ENCODE results near the gene MYLK.
"Not testable (repeated sequence)": the region's sequence is repeated elsewhere in the genome, so short reads cannot be mapped to it uniquely, and the experiment has no call there.

Gene MYLK

GRCh38 chr3:123705488-123706285, 178.4 kb downstream of the MYLK start:
- no peak for DNase-seq (ENCODE audit: low spot score)
- FAIRE-seq, result peak; percentile 40

- peak; percentile 55 for FAIRE-seq
- DNase-seq (ENCODE audit: low spot score), result not testable (repeated sequence)
These were observed 180.5 kb downstream of the MYLK start for GRCh38 chr3:123703663-123704062.

DNA sequence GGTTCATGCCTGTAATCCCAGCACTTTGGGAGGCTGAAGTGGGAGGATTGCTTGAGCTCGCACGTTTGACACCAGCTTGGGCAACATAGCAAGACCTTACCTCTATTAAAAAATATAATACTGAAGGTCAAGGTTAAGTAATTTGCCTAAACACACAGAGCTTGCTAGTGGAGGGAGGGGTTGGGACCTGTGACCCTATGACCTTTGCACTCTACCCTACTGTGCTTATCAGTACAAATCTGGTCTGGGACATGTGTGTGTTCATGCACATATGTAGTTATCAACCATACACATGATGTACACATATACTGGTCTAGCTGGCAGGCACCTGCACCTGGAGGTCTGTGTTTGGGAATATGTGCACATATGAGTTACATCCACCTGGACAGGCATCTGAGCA, 181.4 kb downstream of the MYLK start:
- DNase-seq (ENCODE audit: low spot score), result no peak

DNA sequence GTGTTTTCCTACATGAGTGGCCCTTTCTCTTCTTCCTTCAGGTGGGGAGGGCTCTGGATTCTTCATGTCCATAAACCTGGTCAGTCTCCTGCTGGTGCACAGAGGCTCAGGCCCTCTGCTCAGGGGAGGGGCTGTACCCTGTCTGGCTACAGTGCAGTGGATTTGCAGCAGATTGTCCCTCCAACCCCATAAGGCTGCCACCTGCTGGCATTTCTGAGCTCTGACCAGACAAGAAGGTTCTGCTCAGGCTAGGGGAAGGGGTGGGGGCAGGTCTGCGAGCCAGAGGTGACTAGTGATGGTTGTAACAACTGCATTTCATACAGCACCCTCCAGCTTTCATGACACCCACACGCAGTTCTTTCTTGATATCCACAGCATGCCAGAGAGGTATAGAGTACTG, 182.1 kb downstream of the MYLK start:
- FAIRE-seq (peak; percentile 74), DNase-seq (ENCODE audit: low spot score) (peak; percentile 61)

More for the DNA sequence above, 181.4 kb downstream of the MYLK start:
- FAIRE-seq, result peak; percentile 69

GRCh38 chr3:123700791-123701722, 183.1 kb downstream of the MYLK start:
- no peak for FAIRE-seq

DNA sequence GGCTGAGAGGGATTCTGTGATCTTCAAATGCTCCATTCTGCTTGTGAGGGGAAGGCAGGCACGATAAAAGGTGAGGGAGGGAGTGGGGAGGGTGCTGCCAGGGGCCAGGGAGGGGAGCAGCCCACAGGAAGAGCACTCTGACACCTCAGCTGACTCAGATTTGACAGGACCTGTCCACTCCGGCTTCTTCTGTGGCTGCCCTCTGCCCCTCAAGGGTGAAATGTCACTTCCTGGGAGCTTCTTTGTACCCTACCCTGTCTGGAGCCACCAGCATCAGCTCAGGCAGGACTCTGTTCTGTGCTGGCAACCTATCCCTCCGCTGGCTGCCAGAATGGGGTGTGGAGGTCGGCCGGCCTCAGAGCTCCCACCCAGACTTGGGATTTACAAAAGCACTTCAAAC, 185.3 kb downstream of the MYLK start:
- no peak for FAIRE-seq
- no peak for DNase-seq (ENCODE audit: low spot score)

More at GRCh38 chr3:123700791-123701722, 183.1 kb downstream of the MYLK start:
- DNase-seq (ENCODE audit: low spot score), result no peak

GRCh38 chr3:123696808-123697207, 187.3 kb downstream of the MYLK start:
- FAIRE-seq (no peak), DNase-seq (ENCODE audit: low spot score) (no peak)

- DNase-seq (ENCODE audit: low spot score) (no peak), FAIRE-seq (peak; percentile 56)
These were observed 188.1 kb downstream of the MYLK start for GRCh38 chr3:123695731-123696640.

DNA sequence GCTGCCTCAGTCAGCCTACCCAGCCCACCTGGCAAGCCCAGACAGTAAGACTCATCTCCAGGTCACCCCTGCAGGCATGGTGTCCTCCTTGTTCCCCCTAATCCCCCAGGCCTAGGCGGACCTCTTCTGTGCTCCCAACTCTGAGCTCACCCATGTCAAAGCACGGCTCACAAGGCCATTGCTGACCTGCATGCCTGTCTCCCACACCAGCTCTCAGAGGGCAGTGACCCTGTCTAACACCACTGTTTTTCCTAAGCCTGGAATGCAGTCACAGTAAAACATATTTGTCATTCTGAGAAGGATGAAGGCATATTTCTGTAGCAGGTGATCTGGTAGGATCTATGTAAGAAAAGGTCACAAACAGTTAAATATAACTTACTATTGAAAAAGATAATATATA, 189.0 kb downstream of the MYLK start:
- FAIRE-seq (peak; percentile 82), DNase-seq (ENCODE audit: low spot score) (no peak)

- no peak for DNase-seq (ENCODE audit: low spot score)
- no peak for FAIRE-seq
These were observed 189.6 kb downstream of the MYLK start for GRCh38 chr3:123694366-123695087.

GRCh38 chr3:123693584-123694190, 190.4 kb downstream of the MYLK start:
- FAIRE-seq (no peak), DNase-seq (ENCODE audit: low spot score) (no peak)

- DNase-seq (ENCODE audit: low spot score) (no peak), FAIRE-seq (no peak)
These were observed 191.5 kb downstream of the MYLK start for GRCh38 chr3:123692671-123693070.

- DNase-seq (ENCODE audit: low spot score), result no peak
- FAIRE-seq, result no peak
These were observed 192.1 kb downstream of the MYLK start for GRCh38 chr3:123692041-123692440.

GRCh38 chr3:123689831-123690230, 194.3 kb downstream of the MYLK start:
- no peak for FAIRE-seq

DNA sequence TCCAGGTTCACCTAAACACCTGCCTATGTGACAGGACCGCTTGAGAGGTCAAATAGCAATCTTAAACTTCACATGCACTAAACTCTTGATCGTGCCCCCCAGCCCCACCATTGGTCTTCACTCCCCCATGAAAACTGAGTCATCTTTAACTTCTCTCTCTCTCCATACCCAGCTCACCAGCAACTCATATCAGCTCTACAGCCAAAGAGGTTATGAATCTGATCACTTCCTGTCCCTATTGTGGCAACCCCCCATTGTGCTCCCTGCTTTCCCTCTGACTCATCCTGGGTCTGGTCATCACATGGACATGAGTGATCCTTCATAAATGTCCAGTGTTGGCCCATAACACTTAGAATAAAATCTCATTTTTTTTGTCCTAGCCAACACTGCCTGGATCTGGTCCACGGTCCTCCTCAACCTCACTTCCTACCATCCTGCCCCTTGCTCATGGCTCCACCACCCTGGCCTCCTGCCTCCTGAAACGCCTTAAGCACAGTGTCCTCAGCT, 195.8 kb downstream of the MYLK start:
- DNase-seq (ENCODE audit: low spot score), result peak; percentile 81
- FAIRE-seq, result peak; percentile 81

More at GRCh38 chr3:123689831-123690230, 194.3 kb downstream of the MYLK start:
- no peak for DNase-seq (ENCODE audit: low spot score)

GRCh38 chr3:123687286-123687685, 196.8 kb downstream of the MYLK start:
- FAIRE-seq (peak; percentile 48), DNase-seq (ENCODE audit: low spot score) (peak; percentile 26)

DNA sequence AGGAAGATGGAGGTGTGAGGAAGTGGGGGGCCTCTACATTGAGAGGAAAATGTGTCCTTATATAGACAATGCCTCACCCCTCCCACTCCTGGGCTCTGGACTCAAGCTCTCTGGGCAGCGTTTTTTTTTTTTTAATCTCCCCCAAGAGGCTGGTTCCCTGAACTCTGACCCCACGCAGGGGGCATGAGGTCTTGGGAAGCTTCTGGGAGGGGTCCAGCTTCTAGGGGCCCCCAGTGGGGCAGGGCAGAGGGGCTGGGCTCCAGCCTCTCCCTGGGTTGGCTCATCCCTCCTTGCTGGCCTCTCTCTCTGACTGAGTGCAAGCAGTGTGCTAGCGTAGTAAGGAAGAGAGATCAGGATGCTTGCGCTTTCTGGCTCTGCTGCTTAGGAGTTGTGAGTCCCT, 197.9 kb downstream of the MYLK start:
- FAIRE-seq (no peak), DNase-seq (ENCODE audit: low spot score) (no peak)

DNA sequence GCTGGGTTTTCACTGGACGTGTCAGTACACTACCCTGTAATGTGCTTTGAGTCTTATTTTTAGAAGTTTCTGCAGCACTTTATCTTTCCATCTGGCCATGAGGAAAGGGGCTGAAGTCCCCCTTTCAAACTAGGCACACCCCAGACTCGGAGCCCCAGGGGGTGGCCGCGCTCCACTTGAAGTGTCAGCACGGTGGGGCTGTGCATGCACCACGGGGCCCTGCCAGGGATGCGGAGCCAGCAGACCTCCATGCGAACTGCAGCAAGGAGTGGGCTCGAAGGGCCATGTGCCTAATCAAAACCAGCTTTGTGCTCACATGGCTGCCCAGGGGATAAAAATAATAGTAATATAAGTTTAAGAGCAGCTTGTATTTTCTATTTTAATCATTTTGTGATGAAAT, 198.4 kb downstream of the MYLK start:
- FAIRE-seq (no peak), DNase-seq (ENCODE audit: low spot score) (no peak)

GRCh38 chr3:123684636-123685035, 199.5 kb downstream of the MYLK start:
- no peak for DNase-seq (ENCODE audit: low spot score)
- FAIRE-seq, result no peak

GRCh38 chr3:123684209-123684608, 199.9 kb downstream of the MYLK start:
- FAIRE-seq, result no peak
- DNase-seq (ENCODE audit: low spot score), result no peak
